T follicular helper cell (primary cell): ENCODE measurements around the gene GPR68.
"Not testable (repeated sequence)": the region's sequence is repeated elsewhere in the genome, so short reads cannot be mapped to it uniquely, and the experiment has no call there.

Experiments used
- DNase-seq: peaks from one replicate; pipeline ENCODE4 v3.0.0-alpha.2; 2020; ENCODE audit warnings: low read depth

GPR68 gene

GRCh38 chr14:91272341-91273272 is 28.1 kb upstream of the GPR68 start:
- DNase-seq: no peak

- no peak for DNase-seq
Measured at GRCh38 chr14:91271639-91272038, 27.1 kb upstream of the GPR68 start.

- DNase-seq: no peak
Measured at GRCh38 chr14:91270619-91271018, 26.1 kb upstream of the GPR68 start.

- DNase-seq: no peak
Measured at GRCh38 chr14:91270188-91270587, 25.7 kb upstream of the GPR68 start.

DNA sequence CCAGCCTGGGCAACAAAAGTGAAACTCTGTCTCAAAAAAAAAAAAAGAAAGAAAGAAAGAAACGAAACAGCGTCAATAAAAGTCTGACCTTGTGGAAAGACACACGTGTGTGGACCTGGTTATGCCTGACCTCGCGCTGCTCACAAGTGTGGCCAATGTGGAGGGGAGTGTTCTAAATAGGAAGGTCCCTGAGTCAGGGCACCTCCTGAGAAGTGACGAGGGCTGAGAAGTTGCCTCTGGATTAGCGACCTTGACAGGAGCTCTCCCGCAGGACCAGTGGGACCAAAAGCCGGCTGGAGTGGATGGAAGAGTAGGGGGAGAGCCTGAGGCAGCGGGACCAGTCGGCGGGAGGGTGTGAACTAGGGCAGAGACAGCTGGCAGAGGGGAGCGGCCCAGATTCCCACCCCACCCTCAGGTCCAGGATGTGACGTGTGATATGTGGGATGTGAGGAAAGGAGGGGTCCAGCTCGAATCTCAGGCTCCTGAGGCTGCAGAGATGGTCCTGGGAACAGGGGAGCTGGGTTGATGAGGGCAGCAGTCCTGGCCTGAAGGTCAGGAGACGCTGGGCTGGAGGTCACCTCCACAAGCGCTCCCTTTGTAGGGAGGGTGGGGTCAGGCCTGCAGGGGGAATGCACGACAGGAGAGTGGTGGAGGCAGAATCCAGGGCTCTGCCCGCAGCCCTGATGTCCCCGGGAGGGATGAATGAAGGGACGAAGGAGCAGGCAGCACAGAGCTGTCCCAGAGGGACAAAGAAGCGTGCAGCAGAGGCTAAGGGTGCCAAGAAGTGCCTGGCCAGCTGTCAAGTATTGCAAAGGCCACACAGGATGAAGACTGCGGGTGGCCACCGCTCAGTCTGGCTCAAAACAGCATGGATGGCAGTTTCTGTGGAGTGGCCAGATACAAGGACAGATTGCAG is 24.8 kb upstream of the GPR68 start:
- no peak for DNase-seq

GRCh38 chr14:91267965-91268437 is 23.5 kb upstream of the GPR68 start:
- DNase-seq: no peak

DNA sequence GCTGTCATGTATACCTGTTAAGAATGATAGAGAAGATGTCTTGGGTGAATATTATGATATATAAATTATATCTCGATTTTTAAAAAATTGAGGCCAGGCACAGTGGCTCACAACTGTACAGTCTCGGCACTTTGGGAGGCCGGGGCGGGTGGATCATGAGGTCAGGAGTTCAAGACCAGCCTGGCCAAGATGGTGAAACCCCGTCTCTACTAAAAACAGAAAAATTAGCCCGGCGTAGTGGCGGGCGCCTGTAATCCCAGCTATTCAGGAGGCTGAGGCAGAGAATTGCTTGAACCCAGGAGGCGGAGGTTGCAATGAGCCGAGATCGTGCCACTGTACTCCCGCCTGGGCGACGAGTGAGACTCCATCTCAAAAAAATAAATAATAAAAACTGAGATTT is 21.8 kb upstream of the GPR68 start:
- DNase-seq: not testable (repeated sequence)

DNA sequence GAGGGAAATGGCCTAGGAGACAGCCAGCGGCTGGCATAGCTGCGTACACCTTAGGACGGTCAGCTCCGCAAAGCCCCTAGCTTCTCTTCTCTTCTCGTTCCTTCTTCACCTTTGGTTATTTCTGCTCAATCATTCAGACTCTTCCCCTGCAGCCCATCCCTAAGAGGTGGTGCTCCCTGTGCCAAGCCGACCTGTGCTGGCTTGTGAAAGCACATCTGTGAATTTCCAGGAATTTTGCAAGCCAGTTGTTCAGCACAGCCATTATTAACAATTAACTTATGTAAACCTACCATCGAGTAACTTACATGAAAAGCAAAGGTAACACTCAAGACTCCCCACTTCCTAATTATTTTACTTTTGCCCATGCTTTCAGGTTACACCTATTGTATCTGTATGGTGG is 20.9 kb upstream of the GPR68 start:
- DNase-seq: no peak

DNA sequence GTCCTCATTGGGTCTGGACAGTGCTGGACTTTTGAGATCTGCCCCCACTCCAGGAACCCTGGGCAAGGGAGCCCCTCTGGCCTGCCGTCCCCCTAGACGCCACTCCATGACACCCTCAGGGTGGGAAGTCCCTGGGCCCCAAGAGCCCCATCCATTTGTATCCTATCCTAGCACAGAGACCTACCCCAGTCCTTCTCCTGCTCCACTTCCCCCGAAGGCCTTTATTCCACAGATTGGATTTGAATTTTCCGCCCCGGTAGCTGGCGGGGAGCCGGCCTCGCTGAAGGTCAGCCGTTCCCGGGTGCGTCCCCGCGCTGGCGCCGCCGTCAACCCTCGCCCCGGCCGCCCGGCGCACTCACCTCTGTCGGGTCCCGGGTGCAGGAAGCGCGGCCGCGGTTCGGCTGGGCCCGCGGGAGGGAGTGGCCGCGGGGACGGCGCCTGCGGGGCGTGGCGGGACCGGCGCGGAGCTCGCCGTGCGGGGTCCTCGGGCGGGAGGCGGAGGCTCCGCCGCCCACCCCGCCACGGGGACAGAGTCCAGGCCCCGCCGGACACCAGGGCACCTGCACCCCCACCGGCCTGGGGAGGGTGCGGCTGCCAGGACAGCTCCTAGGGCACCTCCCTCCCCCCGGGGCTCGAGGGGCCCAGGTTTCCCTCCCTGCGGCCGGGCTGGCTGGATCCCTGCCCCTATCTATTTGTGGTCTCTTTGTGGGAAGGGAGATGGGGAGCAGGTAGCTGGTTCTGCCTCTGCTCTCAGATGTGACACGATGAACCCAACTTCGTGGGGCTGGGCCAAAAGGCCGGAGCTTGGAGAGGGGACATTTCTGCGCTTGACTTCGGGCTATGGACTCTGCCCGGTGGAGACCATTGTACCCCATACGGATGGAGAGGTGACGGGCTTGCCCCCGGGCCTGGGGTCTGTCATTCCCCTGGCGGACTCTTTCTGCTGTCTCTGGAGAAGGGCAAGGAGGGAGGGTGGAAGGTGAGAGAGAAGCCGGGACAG is 19.9 kb upstream of the GPR68 start:
- DNase-seq: no peak

DNA sequence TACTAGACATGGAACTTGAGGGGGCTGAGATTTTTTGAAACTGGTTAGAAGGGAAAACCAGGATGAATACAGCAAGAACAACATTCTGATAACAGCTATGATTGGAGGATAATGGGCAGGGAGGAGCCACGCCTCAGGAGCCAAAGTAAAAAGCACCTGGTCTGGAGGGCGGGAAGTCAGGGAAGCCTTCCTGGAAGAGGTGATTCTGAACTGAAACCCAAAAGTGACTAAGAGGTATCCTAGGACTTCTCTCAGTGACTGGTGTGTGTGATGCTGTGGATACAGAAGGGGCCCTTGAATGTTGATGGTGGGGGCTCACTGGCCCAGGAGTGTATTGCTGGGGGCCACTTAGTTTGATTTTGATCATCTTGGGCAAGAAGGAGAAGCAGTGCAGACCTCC is 18.8 kb upstream of the GPR68 start:
- DNase-seq: no peak

- DNase-seq: no peak
Measured at GRCh38 chr14:91261986-91262549, 17.6 kb upstream of the GPR68 start.

DNA sequence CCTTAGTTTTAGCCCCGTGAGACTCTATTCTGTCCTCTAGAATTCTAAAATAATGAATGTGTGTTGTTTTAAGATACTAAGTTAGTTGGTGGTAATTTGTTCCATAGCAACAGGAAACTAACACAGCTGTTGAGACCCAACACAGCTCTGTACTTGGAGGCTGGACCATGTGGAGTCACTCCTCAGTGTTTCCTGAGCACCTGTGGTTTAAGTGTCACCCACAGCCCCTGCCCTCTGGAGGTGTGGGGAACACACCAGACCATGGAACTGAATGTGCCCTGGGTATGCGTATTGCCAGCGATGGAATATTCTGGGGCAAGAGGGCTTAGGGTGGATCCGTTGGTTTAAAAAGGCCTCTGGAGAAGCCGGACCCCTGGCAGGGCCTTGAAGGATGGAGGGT is 16.6 kb upstream of the GPR68 start:
- DNase-seq: no peak

DNA sequence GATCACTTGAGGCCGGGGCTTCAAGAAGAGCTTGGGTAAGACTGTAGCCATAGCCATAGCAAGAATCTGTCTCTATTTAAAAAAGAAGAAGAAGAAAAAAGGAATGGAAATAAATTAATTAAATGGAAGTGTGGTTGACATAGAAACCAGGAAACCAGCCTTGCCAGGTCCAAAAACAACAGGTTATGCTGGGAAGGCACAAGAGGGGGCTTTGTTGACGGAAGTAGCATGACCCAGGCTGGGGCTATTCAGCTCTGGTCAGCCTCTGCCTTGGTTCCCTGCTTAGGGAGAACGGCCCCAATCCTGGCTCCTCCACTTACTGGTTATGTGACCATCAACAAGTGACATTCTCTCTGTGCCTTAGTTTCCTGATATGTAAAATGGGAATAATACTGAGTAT is 14.4 kb upstream of the GPR68 start:
- no peak for DNase-seq

GRCh38 chr14:91258011-91258618 is 13.6 kb upstream of the GPR68 start:
- DNase-seq: no peak

- DNase-seq: no peak
Measured at GRCh38 chr14:91257328-91258010, 13.0 kb upstream of the GPR68 start.

DNA sequence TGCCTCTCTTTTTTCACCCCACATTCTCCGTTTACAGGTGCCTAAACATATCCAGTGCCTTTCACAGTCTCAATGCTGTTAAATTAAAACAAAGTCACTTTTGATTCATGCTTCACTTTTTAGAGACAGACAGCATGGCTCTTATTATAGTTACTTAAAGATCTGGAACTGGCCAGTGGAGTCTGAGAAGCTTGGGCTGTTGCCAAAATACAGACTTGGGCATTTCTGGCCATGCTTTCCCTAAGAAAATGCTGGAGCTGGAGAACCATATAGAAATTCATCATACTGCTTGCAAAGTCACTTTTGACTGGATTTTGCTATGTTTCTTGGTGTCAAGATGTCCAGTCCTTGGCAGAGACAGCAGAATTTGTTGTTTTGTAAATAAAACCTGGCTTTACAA is 12.2 kb upstream of the GPR68 start:
- DNase-seq: no peak

DNA sequence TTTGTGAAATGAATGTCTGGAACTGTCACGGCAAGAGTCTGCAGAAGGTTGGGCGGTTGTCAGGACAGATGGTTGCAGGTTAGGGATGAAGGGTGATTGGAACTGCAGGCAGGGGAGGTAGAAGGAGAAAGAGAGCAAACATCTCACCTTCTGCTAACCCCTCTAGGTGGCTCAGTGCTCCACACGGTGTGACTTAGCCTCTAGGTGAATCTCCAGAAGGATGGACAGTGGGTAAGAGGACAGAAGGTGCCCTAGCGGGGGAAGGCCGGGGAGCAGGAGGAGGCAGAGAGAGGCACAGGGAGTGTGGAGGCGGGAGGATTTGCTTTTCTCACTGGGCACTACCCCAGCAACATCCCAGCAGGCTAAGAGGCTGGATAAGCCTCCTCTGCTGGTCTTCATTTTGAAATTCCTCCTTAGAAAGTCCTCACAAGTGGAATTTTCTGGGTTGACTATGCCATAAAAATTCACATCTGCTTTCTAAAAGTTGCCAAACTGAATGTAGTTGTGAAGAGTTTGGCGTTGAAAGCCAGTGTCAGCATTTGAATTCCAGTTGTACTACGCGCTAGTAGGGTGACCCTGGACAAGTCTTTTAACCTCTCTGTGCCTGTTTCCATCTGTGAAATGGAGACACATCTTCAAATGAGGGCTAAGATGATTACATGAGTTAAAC is 10.7 kb upstream of the GPR68 start:
- no peak for DNase-seq

- no peak for DNase-seq
Measured at GRCh38 chr14:91254461-91254860, 10.0 kb upstream of the GPR68 start.

DNA sequence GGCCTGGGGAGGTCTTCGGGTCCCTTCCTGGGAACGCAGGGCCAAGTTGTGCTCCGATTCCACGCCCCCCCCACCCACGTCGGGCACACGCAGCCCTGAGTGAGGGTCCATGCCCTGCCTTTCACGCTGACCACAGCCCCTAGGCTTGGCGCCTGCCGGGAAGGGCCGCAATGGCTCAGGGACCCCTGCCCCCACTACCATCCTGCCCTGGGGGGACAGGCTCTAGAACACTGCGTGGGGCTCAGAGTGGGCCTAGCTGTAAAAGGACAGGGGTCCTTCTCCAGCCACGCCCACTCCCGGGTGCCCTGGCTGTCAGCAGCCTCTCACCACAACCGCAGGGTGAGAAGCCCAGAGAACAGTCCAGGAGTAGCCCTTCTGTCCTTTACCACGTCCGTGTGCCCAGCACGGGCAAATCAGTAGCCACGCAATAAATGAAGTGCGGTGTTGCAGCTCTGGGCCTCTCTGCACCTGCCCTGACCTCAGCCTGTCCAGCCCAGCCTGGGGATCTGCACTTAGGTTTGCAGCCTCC is 9.4 kb upstream of the GPR68 start:
- no peak for DNase-seq
